Neural crest cell (in vitro differentiated cells): ENCODE measurements around the gene FXYD4. TPM values are rescaled to one million over a fixed set of nuclear protein-coding genes. Genes with fewer than 3 reads are reported as not detected.

Experiments
- total RNA-seq: library from RNA; stranded (reverse); gene quantifications from 2 replicates; pipeline ENCODE4 v1.2.1, GENCODE V29; 2021

Gene FXYD4
- total RNA-seq, 1 donor from 2014 or later: not detected

Other genes with a start within 250 kb of the FXYD4 start
- 13.1 and 14.6 TPM in 2 replicates for gene CSGALNACT2, start 233.2 kb upstream of the FXYD4 start, total RNA-seq
- gene RASGEF1A, start 104.6 kb upstream of the FXYD4 start, total RNA-seq: 1.0 and 1.3 TPM in 2 replicates
- 284 and 292 TPM in 2 replicates for gene HNRNPF, start 37.5 kb downstream of the FXYD4 start, total RNA-seq
- gene ZNF487, start 65.5 kb downstream of the FXYD4 start, total RNA-seq: 3.8 and 4.3 TPM in 2 replicates
- gene ZNF239, start 203.0 kb downstream of the FXYD4 start, total RNA-seq: 11.2 and 12.1 TPM in 2 replicates
- gene ZNF485, start 234.8 kb downstream of the FXYD4 start, total RNA-seq: 8.2 and 8.4 TPM in 2 replicates